SHP77 treated with DMSO at 0.1 percent for 48 hours (cell line): Measurements from ENCODE around the gene RPL31.

Source experiments
- DNase-seq: peaks from one replicate; lab custom pipeline; 2025; lab: John Stamatoyannopoulos, UW

The RPL31 gene

GRCh38 chr2:101001691-101002561 lies at the start of gene RPL31:
Gene RPL31, plus strand, starts transcription at chr2:101002289. Its CDS starts 413 bp downstream, at chr2:101002702.
- DNase-seq = peak; percentile 94

- DNase-seq = no peak
These were observed 49.6 kb upstream of the RPL31 start for GRCh38 chr2:100952512-100952911.

GRCh38 chr2:100953406-100954043 lies 48.6 kb upstream of the RPL31 start:
- DNase-seq = no peak

- DNase-seq = no peak
These were observed 48.1 kb upstream of the RPL31 start for GRCh38 chr2:100954044-100954420.

GRCh38 chr2:100955226-100955625 lies 46.9 kb upstream of the RPL31 start:
- no peak for DNase-seq

- no peak for DNase-seq
These were observed 46.0 kb upstream of the RPL31 start for GRCh38 chr2:100956081-100956480.

GRCh38 chr2:100957996-100958653 lies 44.0 kb upstream of the RPL31 start:
- no peak for DNase-seq

GRCh38 chr2:100959225-100959880 lies 42.7 kb upstream of the RPL31 start:
- no peak for DNase-seq

- DNase-seq = no peak
These were observed 41.4 kb upstream of the RPL31 start for GRCh38 chr2:100960688-100961087.

- DNase-seq = no peak
These were observed 39.6 kb upstream of the RPL31 start for GRCh38 chr2:100962366-100963025.

GRCh38 chr2:100963026-100963375 lies 39.1 kb upstream of the RPL31 start:
- no peak for DNase-seq

GRCh38 chr2:100964222-100964621 lies 37.9 kb upstream of the RPL31 start:
- no peak for DNase-seq

GRCh38 chr2:100964681-100965169 lies 37.4 kb upstream of the RPL31 start:
- DNase-seq = no peak

- no peak for DNase-seq
These were observed 36.5 kb upstream of the RPL31 start for GRCh38 chr2:100965596-100965995.

- DNase-seq = no peak
These were observed 34.4 kb upstream of the RPL31 start for GRCh38 chr2:100967716-100968115.

GRCh38 chr2:100968146-100969145 lies 33.6 kb upstream of the RPL31 start:
- no peak for DNase-seq

GRCh38 chr2:100969998-100970397 lies 32.1 kb upstream of the RPL31 start:
- DNase-seq = no peak

- no peak for DNase-seq
These were observed 30.9 kb upstream of the RPL31 start for GRCh38 chr2:100971221-100971620.

- no peak for DNase-seq
These were observed 29.6 kb upstream of the RPL31 start for GRCh38 chr2:100972452-100972851.

- no peak for DNase-seq
These were observed 27.2 kb upstream of the RPL31 start for GRCh38 chr2:100974712-100975520.
